Measurements from ENCODE around the gene RAB3D.
A peak's percentile ranks its signal among the peaks of the same experiment; 100 is the strongest.
"Not testable (repeated sequence)": the region's sequence is repeated elsewhere in the genome, so short reads cannot be mapped to it uniquely, and the experiment has no call there.

Gene RAB3D

DNA sequence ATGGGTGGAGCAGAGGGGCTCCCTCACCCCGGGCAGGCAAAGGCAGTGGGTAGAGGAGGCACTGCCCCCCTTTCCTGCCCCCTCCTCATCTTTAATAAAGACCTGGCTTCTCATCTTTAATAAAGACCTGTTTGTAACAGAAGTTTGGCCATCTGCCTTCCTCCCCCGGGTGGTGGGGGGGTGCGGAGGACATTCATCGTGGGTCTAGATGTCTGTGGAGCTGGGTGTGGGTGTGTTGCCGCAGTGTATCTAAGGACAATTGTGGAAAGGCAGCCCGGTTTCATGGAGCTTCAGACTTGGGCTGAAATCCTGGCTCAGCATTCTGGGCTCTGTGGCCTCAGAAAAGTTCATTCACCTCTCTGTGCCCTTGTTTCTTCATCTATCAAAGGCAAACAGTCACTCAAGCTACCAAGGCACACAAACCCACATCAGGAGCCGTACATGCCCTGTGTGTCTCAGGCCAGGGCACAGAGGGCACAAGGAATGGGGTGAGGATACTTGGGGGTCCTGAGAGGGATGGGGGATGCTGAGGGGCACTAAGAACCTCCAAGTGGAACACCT lies 26.2 kb upstream of the RAB3D start:
- no peak for DNase-seq

DNA sequence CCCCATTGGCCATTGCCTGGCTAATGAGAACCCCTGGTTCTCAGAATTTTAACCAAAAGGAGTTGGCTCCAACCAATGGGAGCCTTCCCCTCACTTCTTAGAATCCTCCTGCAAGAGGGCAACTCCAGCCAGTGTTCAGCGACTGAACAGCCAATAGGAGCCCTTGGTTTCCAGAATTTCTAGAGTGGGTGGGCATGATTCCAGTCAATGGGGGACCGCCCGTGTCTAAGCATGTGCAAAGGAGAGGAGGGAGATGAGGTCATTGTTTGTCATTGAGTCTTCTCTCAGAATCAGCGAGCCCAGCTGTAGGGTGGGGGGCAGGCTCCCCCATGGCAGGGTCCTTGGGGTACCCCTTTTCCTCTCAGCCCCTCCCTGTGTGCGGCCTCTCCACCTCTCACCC lies 25.5 kb upstream of the RAB3D start:
- no peak for DNase-seq

DNA sequence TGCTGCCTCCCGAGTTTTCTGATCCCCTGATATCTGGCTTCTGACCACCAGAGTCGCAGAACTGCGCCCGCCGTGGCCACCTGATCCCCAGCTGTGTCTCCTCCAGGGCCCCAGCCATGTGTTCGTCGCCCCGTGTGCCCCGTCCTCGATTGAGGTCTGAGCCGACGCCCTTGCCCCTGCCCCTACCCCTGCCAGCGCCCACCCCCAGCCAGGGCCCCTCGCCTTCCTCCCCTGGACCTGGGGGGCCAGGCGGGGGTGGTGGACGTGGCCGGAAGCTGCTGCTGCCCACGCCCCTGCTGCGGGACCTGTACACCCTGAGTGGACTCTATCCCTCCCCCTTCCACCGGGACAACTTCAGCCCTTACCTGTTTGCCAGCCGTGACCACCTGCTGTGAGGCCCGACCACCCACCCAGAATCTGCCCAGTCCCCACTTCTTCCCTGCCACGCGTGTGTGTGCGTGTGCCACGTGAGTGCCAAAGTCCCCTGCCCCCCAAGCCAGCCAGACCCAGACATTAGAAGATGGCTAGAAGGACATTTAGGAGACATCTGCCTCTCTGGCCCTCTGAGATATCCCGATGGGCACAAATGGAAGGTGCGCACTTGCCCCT lies 24.9 kb upstream of the RAB3D start:
- DNase-seq: no peak

DNA sequence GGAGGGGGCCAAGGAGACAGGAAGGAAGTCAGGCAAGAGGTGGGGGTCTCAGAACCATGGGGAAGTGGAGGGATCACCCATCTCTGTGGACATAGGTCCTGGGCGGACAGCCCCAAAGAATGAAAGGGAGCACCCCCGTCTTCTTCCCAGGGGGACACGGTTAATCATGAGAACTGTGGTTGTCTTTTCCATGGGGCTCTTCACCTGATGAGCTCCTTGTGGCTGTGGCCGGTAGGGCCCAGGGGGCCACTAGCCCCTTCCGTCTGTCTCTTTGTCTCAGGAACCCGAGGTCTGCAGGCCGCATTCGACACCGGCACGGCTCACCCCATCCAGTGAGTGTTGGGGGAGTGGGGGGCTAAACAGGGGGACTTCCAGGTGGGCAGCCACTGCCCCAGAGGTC lies 24.4 kb upstream of the RAB3D start:
- no peak for DNase-seq

DNA sequence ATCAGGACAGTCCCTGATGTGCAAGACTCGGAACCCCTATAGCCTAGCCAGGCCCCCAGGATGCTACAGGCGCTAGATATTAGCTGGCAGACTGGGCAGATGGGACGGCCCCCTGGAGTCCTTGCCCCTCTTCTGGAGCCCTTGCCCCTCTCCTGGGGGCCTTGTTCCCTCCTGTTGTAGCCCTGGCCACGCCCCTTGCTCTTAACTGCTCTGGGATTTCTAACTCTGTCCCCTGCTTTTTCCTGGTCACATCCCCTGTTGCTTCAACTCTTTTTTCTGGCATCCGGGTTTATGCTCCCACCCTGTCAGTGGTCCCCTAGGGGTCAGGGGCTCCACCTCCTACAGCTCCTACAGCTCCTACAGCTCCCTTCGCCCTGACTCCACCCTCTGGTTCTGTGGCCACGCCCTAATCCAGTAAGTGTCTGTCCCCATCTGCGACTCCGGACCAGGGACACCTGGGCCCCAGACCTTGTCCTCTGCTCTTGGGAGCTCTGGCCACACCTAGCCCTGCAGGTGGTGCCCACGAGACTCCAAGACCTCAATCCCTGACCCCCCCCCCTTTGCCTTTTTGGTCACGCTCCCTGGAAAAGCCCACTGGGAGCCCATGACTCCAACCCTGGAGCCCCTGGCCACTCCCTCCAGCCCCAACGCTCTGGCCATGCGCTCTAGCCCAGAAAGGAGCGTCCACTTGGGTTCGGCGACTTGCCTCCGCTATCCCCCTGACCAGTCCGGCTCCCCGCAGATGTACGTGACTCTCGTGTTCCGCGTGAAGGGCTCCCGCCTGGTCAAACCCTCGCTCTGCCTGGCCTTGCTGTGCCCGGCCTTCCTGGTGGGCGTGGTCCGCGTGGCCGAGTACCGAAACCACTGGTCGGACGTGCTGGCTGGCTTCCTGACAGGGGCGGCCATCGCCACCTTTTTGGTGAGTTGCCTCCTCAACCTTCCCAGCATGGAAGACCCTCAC lies 22.6 kb upstream of the RAB3D start:
- no peak for DNase-seq

DNA sequence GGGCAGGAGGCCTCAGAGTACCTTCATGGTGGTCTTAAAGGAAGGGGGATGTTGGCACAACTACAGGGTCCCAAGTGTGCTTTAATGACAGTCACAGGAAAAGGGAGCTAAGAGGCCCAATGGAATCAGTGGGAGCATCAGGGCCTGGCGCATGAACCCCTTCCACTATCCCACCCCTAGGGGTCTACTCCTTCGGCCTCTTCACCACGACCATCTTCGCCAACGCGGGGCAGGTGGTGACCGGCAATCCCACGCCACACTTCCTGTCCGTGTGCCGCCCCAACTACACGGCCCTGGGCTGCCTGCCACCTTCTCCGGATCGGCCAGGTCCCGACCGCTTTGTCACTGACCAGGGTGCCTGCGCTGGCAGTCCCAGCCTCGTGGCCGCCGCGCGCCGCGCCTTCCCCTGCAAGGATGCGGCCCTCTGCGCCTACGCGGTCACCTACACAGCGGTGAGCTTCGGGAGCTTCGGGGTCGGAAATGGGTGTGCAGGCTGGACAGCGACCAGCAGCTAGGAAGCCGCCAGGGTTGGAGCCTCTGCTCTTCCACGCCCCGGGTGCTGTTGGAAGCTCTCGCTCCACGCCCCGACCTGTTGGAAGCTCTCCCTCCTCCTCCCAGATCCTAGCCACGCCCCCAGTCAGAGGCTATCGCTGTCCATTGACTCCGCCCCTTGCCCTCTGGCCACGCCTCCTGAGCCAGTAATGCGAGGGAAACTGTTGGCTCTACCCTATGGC lies 21.7 kb upstream of the RAB3D start:
- no peak for DNase-seq

DNA sequence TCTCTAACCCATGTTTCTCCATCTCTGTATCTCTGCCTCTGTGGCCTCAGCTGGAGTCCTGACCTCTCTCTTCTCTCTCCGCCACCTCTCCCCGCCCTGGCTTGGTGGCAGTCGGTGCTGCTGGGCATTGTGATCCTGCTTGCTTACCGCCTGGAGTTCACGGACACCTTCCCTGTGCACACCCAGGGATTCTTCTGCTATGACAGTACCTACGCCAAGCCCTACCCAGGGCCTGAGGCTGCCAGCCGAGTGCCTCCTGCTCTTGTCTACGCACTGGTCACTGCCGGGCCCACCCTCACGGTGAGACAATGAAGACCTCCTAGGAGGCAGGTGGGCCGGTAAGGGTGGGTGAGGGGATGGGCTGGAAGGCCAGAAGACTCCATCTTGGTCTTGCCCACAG lies 20.0 kb upstream of the RAB3D start:
- DNase-seq: no peak

DNA sequence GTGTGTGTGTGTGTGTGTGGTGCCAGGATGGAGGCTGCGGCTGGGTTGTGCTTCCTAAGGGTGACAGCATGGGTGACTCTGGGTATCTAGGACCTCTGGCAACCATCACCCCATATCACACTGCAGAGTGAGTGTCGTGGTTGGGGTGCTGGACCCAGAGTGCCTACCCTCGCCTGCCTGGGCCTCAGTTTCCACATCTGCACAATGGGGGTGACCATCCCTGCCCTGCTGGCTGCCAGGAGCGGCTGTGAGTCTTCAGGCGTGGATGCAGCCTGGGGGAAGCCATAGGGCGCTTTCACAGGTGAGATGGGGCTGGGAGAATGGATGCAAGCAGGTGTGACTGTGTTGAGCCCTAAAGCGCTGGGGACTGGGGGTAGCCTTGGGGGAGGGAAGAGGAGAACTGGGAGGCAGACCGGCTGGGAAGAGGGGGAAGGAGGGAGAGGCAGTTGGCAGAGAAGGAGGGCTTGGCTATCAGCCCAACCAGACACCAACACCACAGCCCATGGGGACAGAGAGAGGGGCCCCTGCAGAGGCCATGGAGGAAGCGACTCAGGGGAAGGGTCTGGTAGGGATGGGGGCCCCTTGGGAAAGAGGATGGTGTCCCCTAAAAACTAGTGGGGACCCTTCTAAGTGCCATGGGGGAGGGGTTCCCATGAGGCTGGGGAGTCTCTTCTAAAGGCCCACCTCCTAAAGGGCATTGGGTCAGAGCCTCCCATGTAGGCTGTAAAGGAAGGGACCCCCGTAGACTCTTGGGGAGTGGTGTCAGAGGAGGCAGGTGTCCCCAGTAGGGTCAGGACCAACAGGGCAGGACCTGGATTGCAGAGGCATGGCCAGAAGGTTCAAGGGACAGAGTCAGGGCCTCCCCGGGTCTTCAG lies 17.5 kb upstream of the RAB3D start:
- no peak for DNase-seq

DNA sequence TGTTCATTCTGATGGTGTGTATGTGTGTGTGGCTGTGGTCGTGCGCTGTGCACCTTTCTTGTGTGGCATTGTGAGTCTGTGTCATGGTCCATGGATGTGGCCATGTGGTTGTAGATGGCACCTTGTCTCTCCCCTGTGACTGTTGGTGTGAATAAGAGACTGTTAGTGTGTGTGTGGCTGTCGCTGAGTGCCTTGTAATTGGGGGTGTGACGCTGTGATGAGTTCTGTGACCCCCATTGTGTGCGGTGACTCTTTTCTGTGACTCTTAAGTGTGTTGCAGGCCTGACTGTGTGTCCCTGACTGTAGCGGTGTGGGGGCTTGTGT lies 16.6 kb upstream of the RAB3D start:
- no peak for DNase-seq

DNA sequence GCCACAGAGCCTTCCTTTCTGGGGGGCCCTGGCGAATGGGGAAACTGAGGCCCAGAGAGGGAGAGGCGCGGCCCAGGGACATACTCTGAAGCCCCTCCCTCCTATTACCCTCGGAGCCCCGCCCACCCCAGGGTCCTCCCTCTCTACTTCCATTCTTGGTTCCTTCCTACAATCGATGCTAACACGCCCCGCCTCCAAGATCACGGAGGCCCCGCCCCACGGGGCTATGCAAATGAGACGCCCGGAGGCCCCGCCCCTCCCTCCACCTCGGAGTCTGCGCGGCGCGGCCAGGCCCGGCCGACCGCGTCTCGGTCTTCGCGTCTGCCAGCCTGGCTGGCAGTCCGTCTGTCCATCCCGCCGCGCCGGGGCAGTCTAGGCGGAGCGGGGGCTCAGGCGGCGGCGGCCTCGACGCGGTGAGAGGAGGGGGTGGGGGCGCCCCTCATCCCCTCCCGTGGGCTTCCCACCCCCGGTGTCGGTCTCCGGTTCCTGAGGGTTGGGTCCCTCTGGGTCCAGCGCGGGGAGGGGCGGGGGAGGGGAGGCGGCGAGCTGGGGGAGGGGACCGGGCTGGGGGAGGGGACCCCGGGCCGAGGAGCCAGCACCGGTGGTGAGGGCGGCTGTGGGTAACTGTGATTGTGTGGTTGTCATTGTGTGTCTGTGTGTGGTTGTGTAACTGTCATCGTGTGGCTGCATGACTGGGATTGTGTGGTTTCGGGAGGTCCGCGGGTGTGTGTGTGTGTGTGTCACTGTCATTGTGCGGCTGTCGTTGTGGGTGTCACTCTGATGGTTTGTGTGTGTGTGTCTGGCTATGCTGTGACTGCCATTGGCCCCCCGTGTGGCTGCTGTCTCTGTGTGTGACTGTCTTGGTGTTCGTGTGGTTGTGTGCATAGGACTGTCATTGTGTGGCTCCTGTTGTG lies 16.0 kb upstream of the RAB3D start, which contains the start of gene PLPPR2:
TSS of gene PLPPR2 (plus strand) at position 273 of the 914 bp plus-strand sequence. CDS start 2,242 bp downstream, outside the sequence.
- DNase-seq: peak; percentile 71

DNA sequence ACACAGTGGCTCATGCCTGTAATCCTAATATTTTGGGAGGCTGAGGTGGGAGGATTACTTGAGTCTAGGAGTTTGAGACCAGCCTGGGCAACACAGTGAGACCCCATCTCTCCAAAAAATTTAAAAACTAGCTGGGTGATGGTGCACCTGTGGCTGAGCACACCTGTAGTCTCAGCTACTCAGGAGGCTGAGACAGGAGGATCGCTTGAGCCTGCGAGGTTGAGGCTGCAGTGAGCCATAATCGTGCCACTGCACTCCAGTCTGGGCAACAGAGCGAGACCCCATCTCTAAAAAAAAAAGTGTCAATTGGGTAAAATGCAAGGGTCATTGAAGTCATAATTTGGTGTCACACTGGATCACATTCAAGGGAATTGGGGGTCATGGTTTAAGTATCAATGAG lies 14.6 kb upstream of the RAB3D start:
- not testable (repeated sequence) for DNase-seq

DNA sequence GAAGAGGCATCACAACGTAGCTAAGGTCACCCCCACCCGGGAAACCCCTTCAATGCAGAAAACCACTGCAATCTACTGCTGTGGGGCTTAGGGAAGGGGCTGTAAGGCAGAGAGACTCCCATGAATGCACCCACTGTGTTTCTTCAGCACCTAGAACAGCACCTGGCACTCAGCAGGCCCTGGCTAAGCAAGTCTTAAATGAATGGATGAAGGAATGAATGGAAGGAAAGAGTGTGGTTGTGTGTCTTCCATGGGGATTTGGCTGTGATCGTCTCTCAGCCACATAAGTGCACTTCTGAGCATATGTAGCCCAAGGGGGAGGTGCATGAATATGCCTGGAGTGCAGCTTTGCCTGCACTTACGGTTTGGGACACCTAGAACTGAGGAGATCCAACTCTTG lies 9.7 kb upstream of the RAB3D start:
- no peak for DNase-seq

DNA sequence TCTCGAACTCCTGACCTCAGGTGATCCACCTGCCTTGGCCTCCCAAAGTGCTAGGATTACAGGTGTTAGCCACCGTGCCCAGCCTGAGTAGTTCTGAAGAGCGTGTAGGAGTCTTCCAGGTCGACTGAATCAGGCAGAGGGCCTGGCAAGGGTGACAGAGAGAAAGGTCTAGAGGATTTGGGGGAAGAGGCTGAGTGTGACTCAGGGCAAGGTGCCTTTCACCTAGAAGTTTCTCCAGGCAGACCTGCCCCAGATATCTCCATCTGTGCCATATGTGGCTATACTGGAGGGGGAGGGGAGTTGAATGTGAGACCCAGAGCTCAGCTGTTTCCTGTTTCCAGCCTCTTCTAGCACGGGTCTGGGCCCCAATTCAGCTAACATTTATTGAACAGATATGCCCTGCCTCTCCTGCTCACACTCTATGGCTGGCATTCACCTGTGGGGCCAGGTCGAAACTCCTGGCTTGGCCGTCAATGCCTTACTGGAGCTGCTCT lies 8.1 kb upstream of the RAB3D start:
- DNase-seq: no peak

DNA sequence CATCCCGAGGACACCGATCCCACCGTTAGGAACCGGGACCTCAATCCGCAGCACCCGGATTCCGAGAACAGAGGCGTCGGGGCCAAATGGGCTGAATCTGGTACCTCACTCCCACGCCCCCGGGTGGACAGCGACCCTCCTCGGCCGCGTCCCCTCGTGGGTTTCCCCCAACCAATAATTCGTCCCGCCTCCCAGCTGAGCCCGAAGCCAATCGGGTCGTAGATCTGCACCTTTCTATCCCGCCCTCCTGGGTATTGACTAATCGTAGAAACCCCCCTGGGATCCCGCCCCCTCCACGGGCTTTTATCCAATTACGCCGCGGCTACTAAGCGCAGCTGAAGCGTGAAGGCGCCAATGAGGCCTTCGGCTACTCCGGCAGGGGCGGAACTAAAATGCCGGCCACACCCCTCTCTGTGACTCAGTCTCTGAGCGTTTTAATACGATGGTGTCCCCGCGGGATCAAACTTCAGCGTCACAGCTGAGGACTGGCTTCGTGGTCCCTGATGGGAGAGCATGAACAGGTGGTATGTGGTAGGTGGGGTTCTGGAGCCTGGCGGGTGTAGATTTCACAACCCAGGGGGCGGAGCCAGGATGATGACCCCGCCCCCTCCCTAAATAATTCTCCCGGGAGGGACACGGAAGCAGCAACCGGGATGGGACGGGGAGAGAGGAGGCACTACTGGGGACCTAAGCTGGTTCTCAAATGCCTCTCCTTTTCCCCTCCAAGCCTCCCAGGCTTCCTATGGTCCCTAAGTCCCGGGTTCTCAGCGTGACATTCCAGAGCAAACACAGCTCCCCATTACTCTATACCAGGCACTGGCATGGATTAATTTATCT lies 6.9 kb upstream of the RAB3D start, which contains the start of the genes CCDC159 and TMEM205:
TSS of gene CCDC159 (plus strand) at position 416 of the 837 bp plus-strand sequence. CDS start at position 504, 88 bp downstream.
TSS of gene TMEM205 (minus strand) at position 165 of the 837 bp plus-strand sequence. CDS start 649 bp downstream, outside the sequence.
- DNase-seq: peak; percentile 99

DNA sequence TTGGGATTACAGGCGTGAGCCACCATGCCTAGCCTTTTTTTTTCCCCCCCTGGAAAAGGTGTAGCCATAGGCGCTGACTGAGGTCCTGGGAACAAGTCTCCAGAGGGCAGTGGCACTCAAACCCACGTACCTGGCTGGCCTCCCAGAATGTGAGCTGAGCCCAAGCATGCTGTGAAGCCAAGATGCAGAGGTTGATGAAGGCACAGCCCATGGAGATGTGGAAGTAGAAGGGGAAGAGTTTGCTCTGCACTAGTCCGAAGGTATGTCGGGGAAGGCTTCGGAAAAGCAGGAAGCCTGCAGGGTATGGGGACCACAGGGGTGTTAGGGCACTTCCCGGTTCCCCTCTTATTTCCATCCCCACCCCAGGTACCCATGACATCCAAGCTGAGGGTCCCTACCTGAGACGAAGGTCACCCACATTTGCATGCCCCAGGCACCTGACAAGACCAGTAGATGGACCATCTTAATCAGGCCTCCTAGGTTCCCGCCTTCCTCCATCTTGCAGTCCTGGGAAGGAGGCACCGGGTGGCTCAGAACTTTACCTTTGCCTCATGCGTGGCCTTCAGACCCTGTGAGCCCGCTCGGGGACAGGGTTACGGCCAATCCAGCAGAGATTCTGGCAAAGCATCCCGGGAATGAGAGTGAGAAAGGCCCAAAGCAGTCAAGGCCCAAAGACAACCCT lies 5.8 kb upstream of the RAB3D start:
- DNase-seq: no peak

DNA sequence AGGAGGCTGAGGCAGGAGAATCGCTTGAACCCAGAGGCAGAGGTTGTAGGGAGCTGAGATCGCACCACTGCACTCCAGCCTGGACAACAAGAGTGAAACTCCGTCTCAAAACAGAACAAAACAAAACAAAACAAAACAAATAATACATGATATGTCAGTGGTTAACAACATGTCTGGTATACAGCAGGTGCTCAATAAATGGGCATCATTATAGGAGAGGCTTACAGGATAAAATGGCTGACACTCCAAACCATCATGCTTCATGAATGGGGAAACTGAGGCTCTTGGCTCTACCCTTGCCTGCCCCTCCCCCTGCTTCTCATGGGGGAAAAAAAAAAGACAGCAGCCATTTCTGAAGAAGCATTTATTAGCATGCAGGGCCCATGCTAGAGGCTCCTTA lies 3.0 kb upstream of the RAB3D start:
- no peak for DNase-seq

DNA sequence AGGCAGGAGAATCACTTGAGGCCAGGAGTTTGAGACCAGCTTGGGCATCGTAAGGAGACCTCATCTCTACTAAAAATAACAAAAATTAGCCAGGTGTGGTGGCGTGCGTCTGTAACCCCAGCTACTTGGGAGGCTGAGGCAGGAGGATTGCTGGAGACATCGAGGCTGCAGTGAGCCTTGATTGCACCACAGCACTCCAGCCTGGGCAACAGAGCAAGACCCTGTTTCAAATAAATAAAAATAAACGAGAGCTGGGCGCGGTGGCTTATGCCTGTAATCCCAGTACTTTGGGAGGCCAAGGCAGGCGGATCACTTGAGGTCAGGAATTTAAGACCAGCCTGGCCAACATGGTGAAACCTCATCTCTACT lies 626 bp upstream of the RAB3D start:
- not testable (repeated sequence) for DNase-seq

DNA sequence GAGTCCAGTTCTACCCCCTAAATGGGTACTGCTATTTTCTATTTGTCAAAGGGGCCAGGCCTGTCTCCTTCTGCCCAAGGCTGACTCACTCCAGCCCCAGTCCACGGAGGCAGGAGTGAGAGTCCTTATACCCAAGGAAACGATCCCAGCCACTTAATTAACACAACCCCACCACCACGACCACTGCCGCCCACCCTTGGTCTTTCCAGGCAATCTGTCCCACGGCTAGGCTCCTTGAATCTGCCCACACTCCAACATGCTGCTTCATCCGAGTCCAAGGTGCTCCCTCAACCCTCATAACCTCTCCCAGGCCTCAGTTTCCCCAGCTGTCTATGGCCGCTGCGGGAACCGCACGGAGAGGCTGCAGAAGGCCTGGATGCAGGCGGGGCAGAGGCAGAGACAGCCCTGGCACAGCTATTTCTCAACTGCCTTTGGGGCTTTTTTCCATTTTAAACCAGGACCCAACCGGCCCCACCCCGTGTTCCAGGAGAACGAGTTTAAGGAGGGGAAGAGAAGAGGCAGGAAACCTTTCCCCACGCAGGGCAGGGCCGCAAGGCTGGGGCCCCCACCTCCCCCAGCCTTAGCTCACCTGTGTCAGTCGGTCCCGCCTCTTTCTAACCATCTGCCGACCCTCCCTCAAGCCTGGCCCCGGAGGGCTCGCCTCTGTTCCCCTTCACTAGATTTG lies 746 bp downstream of the RAB3D start:
- DNase-seq: no peak

DNA sequence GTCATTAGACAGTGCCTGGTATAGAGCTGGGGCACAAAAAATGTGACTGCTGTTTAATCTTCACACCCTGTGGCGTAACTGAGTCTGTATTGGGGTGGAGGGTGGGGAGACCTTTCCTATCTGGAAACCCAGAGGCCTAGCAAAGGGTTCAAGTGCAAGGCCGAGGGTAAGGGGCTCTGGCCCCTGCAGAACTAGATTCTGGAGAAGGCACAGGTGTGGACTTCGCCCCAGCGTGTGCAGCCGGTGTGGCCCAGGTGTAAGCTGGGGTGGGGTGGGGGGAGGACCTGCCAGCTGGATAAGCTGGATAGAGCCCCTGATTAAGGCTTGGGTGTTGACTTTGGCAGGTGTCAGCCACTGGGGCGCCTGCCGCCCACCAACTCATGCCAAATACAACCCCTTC lies 1.3 kb downstream of the RAB3D start:
- no peak for DNase-seq

All from NCI-H1105 (cell line).